ENCODE measurements around the gene ESRP2.

Gene ESRP2

DNA sequence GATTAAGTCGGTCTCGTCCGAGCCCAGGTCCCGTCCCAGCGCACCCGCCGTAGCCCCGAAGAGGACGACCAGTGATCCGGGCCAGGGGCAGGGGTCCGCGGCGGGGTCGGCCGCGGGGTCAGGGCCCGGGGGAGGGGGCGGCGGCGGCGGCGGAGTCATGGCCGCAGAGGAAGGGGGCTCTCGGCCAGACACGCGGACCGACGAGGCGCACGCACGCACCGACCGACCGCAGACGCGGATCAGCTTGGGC is at the start of gene ESRP2:
TSS of gene ESRP2 (minus strand) at position 241 of the 250 bp plus-strand sequence. CDS start at position 159, 82 bp downstream.
- no peak for DNase-seq

GRCh38 chr16:68285683-68286082 is 49.8 kb upstream of the ESRP2 start:
- DNase-seq, result no peak

DNA sequence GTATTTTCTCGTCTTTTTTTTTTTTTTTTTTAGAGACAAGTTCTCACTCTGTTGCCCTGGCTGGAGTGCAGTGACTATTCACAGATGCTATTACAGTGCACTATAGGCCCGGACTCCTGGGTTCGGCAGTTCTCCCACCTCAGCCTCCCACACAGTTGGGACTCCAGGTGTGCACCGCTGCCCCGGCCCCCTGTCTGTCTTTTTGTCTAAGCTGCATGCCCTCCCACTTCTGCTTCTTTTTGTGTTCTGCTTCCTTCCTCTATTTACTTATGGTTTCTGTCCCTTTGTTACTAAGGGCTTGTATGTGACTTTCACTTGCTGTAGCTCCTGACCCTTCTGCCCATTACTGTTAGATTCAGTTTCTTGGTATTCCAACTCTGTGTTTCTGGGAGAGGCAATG is 48.9 kb upstream of the ESRP2 start:
- no peak for DNase-seq

GRCh38 chr16:68283801-68284598 is 48.1 kb upstream of the ESRP2 start:
- no peak for DNase-seq

GRCh38 chr16:68283346-68283745 is 47.4 kb upstream of the ESRP2 start:
- no peak for DNase-seq

- DNase-seq, result no peak
These were observed 46.1 kb upstream of the ESRP2 start for GRCh38 chr16:68282064-68282452.

DNA sequence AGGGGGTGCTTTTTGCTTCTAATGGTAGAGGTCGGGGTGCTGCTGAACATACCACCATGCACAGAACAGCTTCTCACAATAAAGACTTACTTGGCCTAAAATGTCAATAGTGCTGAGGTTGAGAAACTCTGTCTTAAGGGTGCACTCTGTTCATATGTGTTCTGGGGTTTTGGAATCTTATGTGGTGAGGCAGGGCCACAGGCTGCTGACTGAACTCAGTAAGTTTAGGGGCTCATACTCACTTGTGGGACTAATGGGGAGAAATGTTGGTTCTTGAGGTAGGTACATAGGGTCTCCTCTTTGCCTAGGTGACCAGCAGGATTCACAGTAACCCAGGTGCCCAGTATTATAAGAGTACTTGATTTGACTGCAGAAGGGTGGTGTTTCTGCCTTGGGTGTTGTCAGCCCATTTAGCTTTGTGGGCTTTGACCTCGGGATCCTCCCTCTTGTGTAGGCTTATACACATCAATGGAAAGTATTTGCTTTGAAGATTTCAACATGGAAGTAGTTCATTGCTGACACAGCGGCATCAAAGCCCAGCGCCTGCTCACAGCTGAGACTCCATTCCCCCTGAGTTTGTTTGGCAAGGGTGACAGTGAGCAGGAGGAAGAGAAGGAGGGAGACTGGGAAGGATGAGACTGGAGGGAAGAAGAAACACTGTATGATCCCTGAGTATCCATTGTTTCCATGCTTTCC is 45.6 kb upstream of the ESRP2 start:
- DNase-seq, result peak; percentile 43

- DNase-seq, result no peak
These were observed 44.0 kb upstream of the ESRP2 start for GRCh38 chr16:68279726-68280558.

DNA sequence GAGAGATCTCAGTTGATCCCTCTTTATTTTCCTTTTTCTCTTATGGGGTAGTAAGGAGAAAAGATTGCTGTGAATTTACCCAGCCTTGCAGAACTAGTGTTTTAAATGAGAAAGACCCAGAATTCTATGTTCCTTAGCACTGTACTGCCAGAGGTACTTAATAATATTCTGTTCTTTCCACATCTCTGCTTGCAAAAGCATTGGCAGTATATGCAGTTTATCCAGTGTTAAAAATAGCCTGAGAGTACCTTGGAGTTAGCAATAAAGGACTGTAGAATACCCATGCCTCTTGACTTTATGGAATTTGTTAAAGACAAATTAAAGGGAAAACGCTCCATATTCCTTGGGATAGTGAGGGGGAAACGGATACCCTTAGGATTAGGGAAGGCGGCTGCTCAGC is 40.3 kb upstream of the ESRP2 start:
- no peak for DNase-seq

- DNase-seq, result peak; percentile 46
These were observed 39.8 kb upstream of the ESRP2 start for GRCh38 chr16:68275611-68276191.

DNA sequence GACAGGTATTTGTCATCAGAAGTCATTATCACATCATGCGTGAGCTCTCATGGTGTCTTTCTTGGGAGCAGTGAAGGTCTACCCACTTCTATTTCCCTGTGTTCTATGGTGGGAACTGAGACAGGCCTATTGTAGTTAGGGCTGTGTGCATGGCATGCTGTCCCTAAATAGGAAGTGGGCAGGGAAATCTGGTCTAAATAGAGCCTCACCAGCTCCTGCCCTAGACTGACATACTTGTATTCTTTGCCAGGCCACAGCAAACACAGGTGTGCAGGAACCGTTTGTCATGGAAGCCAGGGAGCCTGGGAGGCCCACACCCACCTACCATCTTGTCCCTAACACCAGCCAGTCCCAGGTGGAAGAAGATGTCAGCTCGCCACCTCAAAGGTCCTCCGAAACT is 38.5 kb upstream of the ESRP2 start:
- DNase-seq, result no peak

- DNase-seq, result no peak
These were observed 38.0 kb upstream of the ESRP2 start for GRCh38 chr16:68273896-68274295.

DNA sequence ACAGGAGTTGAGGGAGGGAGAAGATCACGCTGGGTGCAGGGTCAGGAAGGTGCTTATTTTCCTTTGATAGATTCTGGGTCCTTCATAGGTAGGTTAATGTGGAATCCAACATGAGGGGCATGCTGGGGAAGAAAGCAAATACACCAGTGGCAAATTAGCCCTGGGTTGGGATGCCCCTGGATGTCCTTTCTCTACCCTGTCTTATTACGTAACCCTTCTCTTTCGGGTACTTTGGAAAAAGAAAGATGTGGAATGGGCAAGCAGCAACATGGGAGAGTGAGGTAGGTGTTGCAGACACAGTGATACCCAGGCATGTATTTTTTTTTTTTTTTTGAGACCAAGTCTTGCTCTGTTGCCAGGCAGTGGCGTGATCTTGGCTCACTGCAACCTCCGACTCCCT is 37.5 kb upstream of the ESRP2 start:
- no peak for DNase-seq

DNA sequence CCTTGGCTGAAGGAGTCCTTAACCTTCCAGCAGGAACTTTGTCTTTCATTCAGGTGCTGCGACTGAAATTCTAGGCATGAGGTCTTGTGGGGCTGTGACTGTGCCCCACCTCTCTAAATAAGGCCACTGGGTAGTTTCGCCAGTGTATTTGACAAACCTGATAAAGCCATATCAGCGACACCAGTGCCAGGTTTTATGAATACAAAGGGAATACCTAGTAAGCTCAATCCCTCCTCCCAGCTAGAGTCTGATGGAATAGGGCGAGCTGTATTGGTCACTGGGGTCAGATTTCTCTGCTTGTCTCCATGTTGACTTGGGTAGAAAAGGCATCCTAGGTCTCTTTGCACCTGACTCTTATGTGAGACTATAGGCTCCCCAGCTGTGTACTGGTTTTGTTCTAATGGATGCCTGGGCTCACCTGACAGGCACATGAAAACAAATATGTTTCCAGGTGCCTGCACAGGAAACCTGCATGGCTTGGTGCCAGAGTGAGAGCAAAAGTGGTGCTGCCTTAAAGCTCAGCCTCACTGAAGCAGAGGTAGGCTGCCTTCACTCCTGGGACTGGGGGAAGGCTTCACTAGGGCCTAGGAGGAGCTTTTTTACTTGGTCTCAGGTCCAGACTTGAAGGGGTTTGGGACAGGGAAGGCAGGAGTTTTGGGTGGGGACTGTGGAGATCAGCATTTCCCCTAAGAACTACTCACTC is 36.7 kb upstream of the ESRP2 start:
- peak; percentile 73 for DNase-seq

- no peak for DNase-seq
These were observed 34.4 kb upstream of the ESRP2 start for GRCh38 chr16:68270353-68270752.

DNA sequence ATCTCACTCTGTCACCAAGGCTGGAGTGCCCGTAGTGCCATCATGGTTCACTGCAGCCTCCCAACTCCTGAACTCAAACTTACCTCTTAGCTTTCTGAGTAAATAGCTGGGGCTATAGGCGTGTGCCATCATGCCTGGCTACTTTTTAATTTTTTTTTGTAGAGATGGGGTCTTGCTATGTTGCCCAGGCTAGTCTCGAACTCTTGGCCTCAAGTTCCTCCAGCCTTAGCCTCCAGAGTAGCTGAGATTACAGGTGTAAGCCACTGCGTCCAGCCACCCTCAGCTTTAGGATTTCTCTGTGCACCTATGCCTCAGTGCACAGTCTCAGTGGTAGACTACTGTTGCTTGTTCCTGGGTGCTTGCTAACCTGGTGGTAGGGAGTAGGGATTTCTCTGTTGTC is 33.9 kb upstream of the ESRP2 start:
- DNase-seq, result no peak

DNA sequence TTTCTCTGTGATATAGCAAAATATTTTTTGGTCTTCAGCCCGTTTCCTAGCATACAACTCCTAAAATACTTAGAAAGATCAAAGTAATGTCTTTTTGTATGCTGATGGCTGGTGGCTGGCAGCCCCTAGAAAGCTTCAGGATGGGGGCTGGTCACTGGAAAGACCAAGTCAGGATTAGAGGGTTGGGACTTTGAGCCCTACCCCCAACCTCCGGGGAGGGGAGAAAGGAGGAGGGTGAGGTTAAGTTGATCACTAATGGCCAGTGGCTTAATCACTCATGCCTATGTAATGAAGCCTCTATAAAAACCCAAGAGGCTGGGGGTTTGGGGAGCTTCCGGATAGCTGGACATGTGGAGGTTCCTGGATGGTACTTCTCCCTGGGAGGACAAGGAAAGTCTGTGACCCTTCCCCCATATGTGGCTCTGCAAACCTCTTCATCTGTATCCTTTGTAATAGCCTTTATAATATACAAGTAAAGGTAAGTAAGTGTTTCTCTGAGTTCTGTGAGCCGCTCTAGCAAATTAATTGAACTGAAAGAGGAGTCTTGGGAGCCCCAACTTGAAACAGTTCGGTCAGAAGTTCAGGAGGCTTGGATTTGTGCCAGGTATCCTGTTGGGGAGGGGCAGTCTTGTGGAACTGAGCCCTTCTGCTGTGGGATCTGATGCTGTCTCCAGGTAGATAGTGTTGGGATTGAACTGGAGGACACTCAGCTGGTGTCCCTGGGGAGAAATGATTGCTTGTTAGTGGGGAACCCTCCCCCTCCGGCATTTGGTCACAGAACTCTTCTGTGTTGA is 31.9 kb upstream of the ESRP2 start:
- no peak for DNase-seq

- peak; percentile 49 for DNase-seq
These were observed 29.4 kb upstream of the ESRP2 start for GRCh38 chr16:68265078-68265920.

DNA sequence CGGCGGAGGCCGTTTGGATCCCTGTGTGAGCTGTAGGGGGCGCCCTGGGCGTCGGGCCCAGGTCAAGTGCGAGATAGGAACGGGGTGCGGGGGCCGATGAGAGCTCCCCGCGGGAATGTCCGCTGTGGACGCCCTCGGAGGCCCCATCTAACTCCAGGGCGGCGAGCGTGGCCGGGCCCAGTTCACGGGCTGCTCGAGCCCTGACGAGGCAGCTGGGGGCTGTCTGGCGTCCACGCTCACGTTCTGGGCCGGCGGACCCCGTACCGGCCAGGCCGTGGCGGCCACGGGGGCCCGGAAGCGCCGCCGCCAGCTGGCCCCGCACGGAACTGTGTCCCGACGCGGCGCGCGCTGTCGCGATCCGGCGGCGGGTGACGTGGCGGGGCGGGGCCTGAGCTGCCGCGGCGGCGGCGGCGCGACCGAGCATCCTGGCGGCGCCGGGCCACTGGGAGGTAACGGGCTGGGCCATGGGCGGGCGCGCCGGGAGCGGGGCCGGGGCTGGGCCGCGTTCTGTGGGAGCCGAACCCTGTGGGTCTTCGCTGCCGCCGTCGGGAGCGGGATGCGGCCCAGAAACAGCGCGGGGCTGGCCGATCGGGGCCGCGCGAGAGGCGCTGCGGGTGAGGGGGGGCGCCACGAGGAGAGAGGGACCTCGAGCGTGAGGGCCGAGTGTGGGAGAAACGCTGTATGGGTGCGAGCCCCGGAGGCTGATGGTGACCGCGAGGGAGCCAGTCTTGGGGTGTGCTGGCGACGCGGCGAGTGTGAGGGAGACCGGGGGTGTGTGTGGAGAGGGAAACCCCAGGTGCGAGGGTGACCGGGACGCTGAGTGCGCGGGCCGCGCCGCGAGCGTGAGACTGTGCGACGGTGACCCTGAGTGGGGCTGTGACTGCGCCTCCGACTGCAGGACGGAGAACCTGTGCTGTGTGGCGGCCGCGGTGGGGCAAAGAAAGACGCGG is 28.5 kb upstream of the ESRP2 start, which contains the start of gene SLC7A6:
TSS of gene SLC7A6 (plus strand) at position 399 of the 950 bp plus-strand sequence. CDS start 10,201 bp downstream, outside the sequence.
- DNase-seq, result peak; percentile 79
